H1 (cell line): ENCODE results near the gene ARMH4. TPM values are rescaled to one million over a fixed set of nuclear protein-coding genes. Genes with fewer than 3 reads are reported as not detected.

Experiments
- BCL11A ChIP-seq, 2 experiments: IDR thresholded peaks; one replicate each; pipeline ENCODE4 v1.6.1; 2011; ENCODE audit warnings: low read depth in 2 of 2, low read length in 2 of 2, mild to moderate bottlenecking in 2 of 2
- SIX5 ChIP-seq: IDR thresholded peaks from 2 replicates; pipeline ENCODE4 v1.6.1; 2011; ENCODE audit warnings: mild to moderate bottlenecking, low read depth, low read length
- SP4 ChIP-seq: IDR thresholded peaks from 2 replicates; pipeline ENCODE4 v1.6.1; 2012; ENCODE audit warnings: low read length, inconsistent platforms
- polyA plus RNA-seq, 7 experiments: library from polyadenylated mRNA; depleted of rRNA in 3 of 7; stranded (reverse) in 5 of 7; unstranded in 2 of 7; fragments of >200 nt in 5 of 7; fragments of 200-250 nt in 2 of 7; gene quantifications; 1 replicate in 5 of 7; 2 replicates in 1 of 7; 4 replicates in 1 of 7; pipeline versions ENCODE4 v1.2.1 to v1.2.3, GENCODE V29; 2011 to 2013; ENCODE audit warnings: missing spikeins in 2 of 7, mixed read lengths in 2 of 7
- total RNA-seq: library from RNA; stranded (reverse); fragmentation: NEBNext Ultra II Directional; extraction: Animal tissue kit (Norgen Biotek cat#: 25700); gene quantifications from 2 replicates; pipeline ENCODE4 v1.2.1, GENCODE V29; 2021

ARMH4 gene
- total and polyA plus RNA-seq, 2 of the 8 experiments (the other 6 are each of a cell fraction or from before 2014, with no cell fraction given): 7.1 to 25.4 TPM

DNA sequence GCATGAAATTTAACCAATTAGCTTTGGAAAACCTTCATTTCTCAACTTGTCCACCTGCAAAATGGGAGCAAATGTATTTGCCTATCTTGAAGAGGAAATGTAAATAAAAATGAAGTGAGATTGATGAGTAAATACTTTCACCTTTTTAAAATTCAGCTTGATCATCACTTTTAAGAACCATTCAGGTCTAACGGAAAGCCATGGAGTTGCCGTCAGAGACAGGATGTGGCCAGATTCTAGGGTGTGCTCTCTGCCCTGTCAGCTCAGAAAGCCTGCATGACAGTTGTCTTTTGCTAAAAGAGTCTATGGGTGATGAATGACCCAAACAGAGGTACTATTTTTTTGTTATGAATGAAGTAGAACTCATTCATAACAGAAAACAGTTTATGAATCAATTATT is 181.8 kb downstream of the ARMH4 start (continued):
- no peak for TF ChIP-seq BCL11A (IDR thresholded peaks at IDR 0.05; ENCODE audit: low read depth in 2 of 2, low read length in 2 of 2)
- no peak for TF ChIP-seq SIX5
- TF ChIP-seq SP4: no peak
